WTC11 (cell line): ENCODE data around the gene SMIM22. TPM values are rescaled to one million over a fixed set of nuclear protein-coding genes. Genes with fewer than 3 reads are reported as not detected.

Experiments
- ATAC-seq: fragments of 200-7000 bp; cut with Tn5 transposase; 2 replicates; pipeline ENCODE4 v1.10.0; 2021; ENCODE audit warnings: mild to moderate bottlenecking, moderate library complexity
- CTCF ChIA-PET: fragments of 300-600 bp; sonication (Branson Sonifier 250); formaldehyde crosslinking; loops from one replicate; lab custom pipeline; 2021; ENCODE audit warnings: antibody characterized with exemption; lab: Charles Lee
- POLR2A ChIA-PET: fragments of 350-600 bp; sonication (Branson Sonifier 250); formaldehyde crosslinking; loops from one replicate; lab custom pipeline; 2021; ENCODE audit warnings: antibody characterized with exemption; lab: Charles Lee
- DNase-seq: peaks from one replicate; pipeline ENCODE4 v3.0.0; 2021; ENCODE audit warnings: low spot score
- H3K27ac Mint-ChIP-seq: 2 replicates; pipeline ENCODE4 v1.8.0; 2021; ENCODE audit warnings: mixed read lengths
- H3K27me3 Mint-ChIP-seq: 2 replicates; pipeline ENCODE4 v1.8.0; 2021; ENCODE audit warnings: low read depth, mild to moderate bottlenecking, moderate library complexity, mixed read lengths
- H3K36me3 Mint-ChIP-seq: 2 replicates; pipeline ENCODE4 v1.8.0; 2021; ENCODE audit warnings: mixed read lengths
- H3K4me1 Mint-ChIP-seq: 2 replicates; pipeline ENCODE4 v1.8.0; 2022; ENCODE audit warnings: mixed read lengths
- H3K4me3 Mint-ChIP-seq: 2 replicates; pipeline ENCODE4 v1.8.0; 2021; ENCODE audit warnings: mild to moderate bottlenecking, moderate library complexity, mixed read lengths
- H3K9me3 Mint-ChIP-seq: 2 replicates; pipeline ENCODE4 v1.8.0; 2021; ENCODE audit warnings: mixed read lengths
- ATF6 ChIP-seq: sonication (generic); formaldehyde crosslinking; IDR thresholded peaks from 2 replicates; pipeline ENCODE4 v1.8.1; 2023; ENCODE audit warnings: mild to moderate bottlenecking, missing genetic modification reagents
- CTCF ChIP-seq: fragments of 200-600 bp; IDR thresholded peaks from 2 replicates; pipeline ENCODE4 v1.8.0; 2022; ENCODE audit warnings: antibody characterized with exemption
- E2F5 ChIP-seq: sonication (generic); formaldehyde crosslinking; IDR thresholded peaks from 2 replicates; pipeline ENCODE4 v1.8.1; 2022; ENCODE audit warnings: mild to moderate bottlenecking, moderate library complexity, missing genetic modification reagents
- EMX1 ChIP-seq: fragments of 250-450 bp; sonication (Bioruptor Pico); IDR thresholded peaks from 2 replicates; pipeline ENCODE4 v1.8.0; 2021; ENCODE audit warnings: mild to moderate bottlenecking
- ESRRA ChIP-seq: sonication (generic); formaldehyde crosslinking; IDR thresholded peaks from 2 replicates; pipeline ENCODE4 v1.8.1; 2022; ENCODE audit warnings: mild to moderate bottlenecking, missing genetic modification reagents, borderline replicate concordance
- FOXP1 ChIP-seq: sonication (generic); formaldehyde crosslinking; IDR thresholded peaks from 2 replicates; pipeline ENCODE4 v1.8.0; 2022; ENCODE audit warnings: missing genetic modification reagents, mild to moderate bottlenecking, moderate library complexity, borderline replicate concordance
- NR2C2 ChIP-seq: sonication (generic); formaldehyde crosslinking; IDR thresholded peaks from 2 replicates; pipeline ENCODE4 v1.8.0; 2022; ENCODE audit warnings: mild to moderate bottlenecking, missing genetic modification reagents
- PRRX2 ChIP-seq: fragments of 250-450 bp; sonication (Bioruptor Pico); IDR thresholded peaks from 2 replicates; pipeline ENCODE4 v1.8.0; 2021; ENCODE audit warnings: mild to moderate bottlenecking
- STAT6 ChIP-seq: sonication (generic); formaldehyde crosslinking; conservative IDR thresholded peaks from 2 replicates; pipeline ENCODE4 v1.8.1; 2023; ENCODE audit warnings: mild to moderate bottlenecking, low read depth, missing genetic modification reagents, moderate library complexity
- TCF7 ChIP-seq: sonication (generic); formaldehyde crosslinking; IDR thresholded peaks from 2 replicates; pipeline ENCODE4 v1.8.0; 2022; ENCODE audit warnings: mild to moderate bottlenecking, low read depth, missing genetic modification reagents, moderate library complexity
- TEAD1 ChIP-seq: sonication (generic); formaldehyde crosslinking; IDR thresholded peaks from 2 replicates; pipeline ENCODE4 v1.8.0; 2022; ENCODE audit warnings: mild to moderate bottlenecking, missing genetic modification reagents
- ZBTB21 ChIP-seq: sonication (generic); formaldehyde crosslinking; IDR thresholded peaks from 2 replicates; pipeline ENCODE4 v1.8.1; 2023; ENCODE audit warnings: mild to moderate bottlenecking, missing genetic modification reagents, borderline replicate concordance
- ZNF423 ChIP-seq: fragments of 250-450 bp; sonication (Bioruptor Pico); IDR thresholded peaks from 2 replicates; pipeline ENCODE4 v2.1.2; 2022; ENCODE audit warnings: mild to moderate bottlenecking, moderate library complexity
- ZNF425 ChIP-seq: fragments of 250-450 bp; sonication (Bioruptor Pico); conservative IDR thresholded peaks from 2 replicates; pipeline ENCODE4 v1.9.0; 2021; ENCODE audit warnings: mild to moderate bottlenecking
- ZNF671 ChIP-seq: fragments of 250-450 bp; sonication (Bioruptor Pico); IDR thresholded peaks from 2 replicates; pipeline ENCODE4 v1.8.0; 2021; ENCODE audit warnings: mild to moderate bottlenecking
- total RNA-seq: library from RNA; stranded (reverse); gene quantifications from 3 replicates; pipeline ENCODE4 v1.2.3, GENCODE V29; 2021
- TF ChIP-seq, protein P1 (sequence below): sonication (generic); formaldehyde crosslinking; IDR thresholded peaks from 2 replicates; pipeline ENCODE4 v1.8.1; 2023; ENCODE audit warnings: mild to moderate bottlenecking, missing genetic modification reagents

The SMIM22 gene
- total RNA-seq, 1 experiment from 2014 or later, result not detected

GRCh38 chr16:4746215-4746614 lies 49.0 kb upstream of the SMIM22 start:
- ChIA-PET CTCF (interaction anchor here (1.5 kb wide), 1 partner anchor 12 kb away, joined by 6 read pairs; the partner anchor contains the start of genes ANKS3 and DNAAF8), POLR2A (interaction anchor here (0.8 to 2.0 kb wide), 2 partner anchors 12 to 54 kb away, joined by 3 to 9 read pairs; partner anchors contain the start of genes ANKS3 and DNAAF8)
- Mint-ChIP-seq H3K4me3 (no peak overlapping the region), H3K27me3 (no peaks in the 10 kb centered on the region; the same call in 1 of the 2 replicates), H3K4me1 (peaks cover 20% of the 10 kb centered on the region), H3K27ac (peak overlapping the region; percentile 50), H3K36me3 (no peaks in the 10 kb centered on the region; the same call in 1 of the 2 replicates), H3K9me3 (no peaks in the 10 kb centered on the region)
- ATAC-seq (no peak), DNase-seq (no peak)
- TF ChIP-seq TEAD1 (CRISPR knock-in tag) (no peak), PRRX2 (CRISPR knock-in tag) (no peak), STAT6 (CRISPR knock-in tag) (no peak), E2F5 (CRISPR knock-in tag) (no peak)

DNA sequence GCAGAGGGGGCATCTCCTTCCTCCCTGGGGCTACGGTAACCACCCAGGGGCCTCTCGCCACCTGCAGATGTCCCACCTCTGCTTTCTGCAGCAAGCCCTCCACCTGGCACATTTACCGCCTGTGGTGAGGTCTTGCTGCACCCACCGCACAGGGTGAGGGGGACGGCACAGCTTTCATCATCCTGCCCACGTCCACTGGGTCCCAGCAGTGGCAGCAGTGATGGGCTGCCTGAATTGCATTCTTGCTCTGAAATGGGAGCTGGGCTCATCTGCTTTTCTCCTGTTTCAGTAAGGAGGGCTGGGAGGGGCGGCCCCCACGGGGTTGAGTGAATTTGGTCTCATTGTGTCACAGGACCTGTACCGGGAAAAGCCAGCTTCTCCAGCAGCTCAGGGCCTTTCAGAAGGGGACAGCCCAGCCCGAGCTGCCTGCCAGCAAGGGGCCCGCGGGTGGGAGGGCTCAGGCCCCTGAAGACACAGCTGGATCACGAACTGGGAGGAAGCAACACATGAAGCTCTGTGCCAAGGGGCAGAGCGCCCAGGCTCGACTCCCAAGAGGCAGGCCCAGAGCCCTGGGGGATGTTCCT lies 48.1 kb upstream of the SMIM22 start:
- H3K27ac Mint-ChIP-seq, result no peak overlapping the region
- no peak for TF ChIP-seq ZNF671
- TF ChIP-seq, all 79 proteins: peak for 0
- Mint-ChIP-seq H3K27me3 (no peaks in the 10 kb centered on the region; the same call in 1 of the 2 replicates), H3K4me3 (no peak overlapping the region), H3K4me1 (peaks cover 20% of the 10 kb centered on the region), H3K9me3 (no peaks in the 10 kb centered on the region), H3K36me3 (peaks cover 3% of the 10 kb centered on the region; the same call in 1 of the 2 replicates)
- ChIA-PET CTCF (interaction anchor here (0.6 to 1.5 kb wide), 2 partner anchors 13 to 97 kb away, joined by 3 to 6 read pairs; partner anchors contain the start of genes ANKS3 and DNAAF8), POLR2A (interaction anchor here (0.8 to 2.0 kb wide), 2 partner anchors 13 to 54 kb away, joined by 3 to 9 read pairs; partner anchors contain the start of genes ANKS3 and DNAAF8)
- ATAC-seq, result no peak
- DNase-seq, result no peak

GRCh38 chr16:4747906-4748681 lies 47.1 kb upstream of the SMIM22 start:
- H3K36me3 Mint-ChIP-seq, result peaks cover 4% of the 10 kb centered on the region
- H3K9me3 Mint-ChIP-seq, result no peaks in the 10 kb centered on the region
- ChIA-PET POLR2A (interaction anchor here (0.6 to 0.7 kb wide), 2 partner anchors 21 to 209 kb away, joined by 4 read pairs; no protein-coding TSS in a partner anchor), CTCF (no interaction called here)
- no peak overlapping the region for H3K4me3 Mint-ChIP-seq
- DNase-seq (no peak), ATAC-seq (no peak)
- H3K27ac Mint-ChIP-seq, result no peak overlapping the region
- H3K4me1 Mint-ChIP-seq, result peaks cover 13% of the 10 kb centered on the region
- H3K27me3 Mint-ChIP-seq, result no peaks in the 10 kb centered on the region; the same call in 1 of the 2 replicates
- no peak for TF ChIP-seq EMX1 (CRISPR knock-in tag)
- TF ChIP-seq ATF6 (CRISPR knock-in tag), result no peak
- no peak for TF ChIP-seq ESRRA (CRISPR knock-in tag)
- TF ChIP-seq ZNF423 (CRISPR knock-in tag), result no peak
- TF ChIP-seq CTCF, result no peak
- TF ChIP-seq NR2C2 (CRISPR knock-in tag), result no peak
- TF ChIP-seq PRRX2 (CRISPR knock-in tag), result no peak
- TF ChIP-seq ZBTB21 (CRISPR knock-in tag), result no peak
- TF ChIP-seq FOXP1 (CRISPR knock-in tag), result no peak
- no peak for TF ChIP-seq TCF7
- TF ChIP-seq, protein P1, sequence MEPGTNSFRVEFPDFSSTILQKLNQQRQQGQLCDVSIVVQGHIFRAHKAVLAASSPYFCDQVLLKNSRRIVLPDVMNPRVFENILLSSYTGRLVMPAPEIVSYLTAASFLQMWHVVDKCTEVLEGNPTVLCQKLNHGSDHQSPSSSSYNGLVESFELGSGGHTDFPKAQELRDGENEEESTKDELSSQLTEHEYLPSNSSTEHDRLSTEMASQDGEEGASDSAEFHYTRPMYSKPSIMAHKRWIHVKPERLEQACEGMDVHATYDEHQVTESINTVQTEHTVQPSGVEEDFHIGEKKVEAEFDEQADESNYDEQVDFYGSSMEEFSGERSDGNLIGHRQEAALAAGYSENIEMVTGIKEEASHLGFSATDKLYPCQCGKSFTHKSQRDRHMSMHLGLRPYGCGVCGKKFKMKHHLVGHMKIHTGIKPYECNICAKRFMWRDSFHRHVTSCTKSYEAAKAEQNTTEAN (CRISPR knock-in tag), result no peak
- TF ChIP-seq ZNF425 (CRISPR knock-in tag), result no peak
